GM23338 (cell line): Measurements from ENCODE around the gene SPAG16. TPM values are rescaled to one million over a fixed set of nuclear protein-coding genes. Genes with fewer than 3 reads are reported as not detected.

Experiments used
- ATAC-seq: fragments of 200-7000 bp; cut with Tn5 transposase; 3 replicates; pipeline ENCODE4 v1.9.1; 2020
- DNase-seq: peaks from one replicate; pipeline ENCODE4 v3.0.0-alpha.2; 2015; ENCODE audit warnings: low spot score
- H2AFZ ChIP-seq: fragments of 200-600 bp; sonication (generic); 2 replicates; pipeline ENCODE4 v1.8.0; 2016; ENCODE audit warnings: antibody characterized with exemption, mild to moderate bottlenecking, moderate library complexity
- H3F3A ChIP-seq: fragments of 200-600 bp; sonication (generic); replicated peaks from 2 replicates; pipeline ENCODE4 v1.8.0; 2017; ENCODE audit warnings: antibody characterized with exemption, mixed run types, low read depth
- H3K27ac ChIP-seq: fragments of 200-600 bp; sonication (generic); 2 replicates; pipeline ENCODE4 v1.6.1; 2016; ENCODE audit warnings: low read depth
- H3K27me3 ChIP-seq: fragments of 200-600 bp; sonication (generic); 2 replicates; pipeline ENCODE4 v1.8.0; 2016; ENCODE audit warnings: mild to moderate bottlenecking, mixed run types, moderate library complexity; ENCODE audit not compliant: insufficient read depth
- H3K36me3 ChIP-seq: fragments of 200-600 bp; sonication (generic); 2 replicates; pipeline ENCODE4 v1.8.0; 2016; ENCODE audit warnings: mild to moderate bottlenecking; ENCODE audit not compliant: insufficient read depth
- H3K4me1 ChIP-seq: fragments of 200-600 bp; sonication (generic); 2 replicates; pipeline ENCODE4 v1.8.0; 2016; ENCODE audit warnings: mild to moderate bottlenecking, moderate library complexity; ENCODE audit not compliant: insufficient read depth
- H3K4me2 ChIP-seq: fragments of 200-600 bp; sonication (generic); 2 replicates; pipeline ENCODE4 v1.7.1; 2017; ENCODE audit warnings: mixed run types
- H3K4me3 ChIP-seq: fragments of 200-600 bp; sonication (generic); 2 replicates; pipeline ENCODE4 v1.6.1; 2016; ENCODE audit warnings: mixed run types
- H3K79me2 ChIP-seq: fragments of 200-600 bp; sonication (generic); replicated peaks from 2 replicates; pipeline ENCODE4 v1.8.0; 2017; ENCODE audit warnings: mild to moderate bottlenecking; ENCODE audit not compliant: insufficient read depth
- H3K9me2 ChIP-seq: fragments of 200-600 bp; sonication (generic); 2 replicates; pipeline ENCODE4 v1.8.0; 2017; ENCODE audit not compliant: insufficient read depth
- H4K20me1 ChIP-seq: fragments of 200-600 bp; sonication (generic); replicated peaks from 2 replicates; pipeline ENCODE4 v1.8.0; 2017; ENCODE audit warnings: mild to moderate bottlenecking; ENCODE audit not compliant: insufficient read depth
- H3K27ac Mint-ChIP-seq: 2 replicates; pipeline ENCODE4 v1.8.0; 2020; ENCODE audit warnings: inconsistent platforms, mild to moderate bottlenecking, moderate library complexity, mixed read lengths
- H3K27me3 Mint-ChIP-seq: 3 replicates; pipeline ENCODE4 v1.8.0; 2022; ENCODE audit warnings: low read depth, mild to moderate bottlenecking, moderate library complexity, mixed read lengths, inconsistent platforms; ENCODE audit not compliant: insufficient read depth, poor library complexity
- H3K36me3 Mint-ChIP-seq: 3 replicates; pipeline ENCODE4 v1.8.0; 2021; ENCODE audit warnings: low read depth, mild to moderate bottlenecking, inconsistent platforms, moderate library complexity, mixed read lengths
- H3K4me1 Mint-ChIP-seq: 3 replicates; pipeline ENCODE4 v1.8.0; 2020; ENCODE audit warnings: mild to moderate bottlenecking, inconsistent platforms, mixed read lengths
- H3K4me3 Mint-ChIP-seq: 3 replicates; pipeline ENCODE4 v1.8.0; 2021; ENCODE audit warnings: moderate library complexity, mild to moderate bottlenecking, inconsistent platforms, mixed read lengths
- H3K9me3 Mint-ChIP-seq: 3 replicates; pipeline ENCODE4 v1.8.0; 2020; ENCODE audit warnings: moderate library complexity, mild to moderate bottlenecking, inconsistent platforms, mixed read lengths
- CREB1 ChIP-seq: fragments of 250-450 bp; sonication (Bioruptor Pico); IDR thresholded peaks from 2 replicates; pipeline ENCODE4 v1.5.0; 2020; ENCODE audit warnings: low read depth, mild to moderate bottlenecking, moderate library complexity
- EZH2 ChIP-seq: fragments of 200-600 bp; sonication (generic); IDR thresholded peaks from one replicate; pipeline ENCODE4 v1.8.0; 2017; ENCODE audit warnings: antibody characterized with exemption, mild to moderate bottlenecking, low read depth; ENCODE audit not compliant: unreplicated experiment
- EZH2phosphoT487 ChIP-seq: fragments of 200-600 bp; sonication (generic); IDR thresholded peaks from one replicate; pipeline ENCODE4 v1.8.1; 2018; ENCODE audit warnings: antibody characterized with exemption; ENCODE audit not compliant: unreplicated experiment
- JUNB ChIP-seq: IDR thresholded peaks from one replicate; pipeline ENCODE4 v1.6.1; 2016; ENCODE audit warnings: antibody characterized with exemption; ENCODE audit not compliant: unreplicated experiment
- NANOG ChIP-seq: IDR thresholded peaks from 2 replicates; pipeline ENCODE4 v1.6.1; 2016; ENCODE audit warnings: antibody characterized with exemption, borderline replicate concordance
- POLR2AphosphoS5 ChIP-seq: IDR thresholded peaks from 2 replicates; pipeline ENCODE4 v1.6.1; 2016; ENCODE audit warnings: antibody characterized with exemption, low read depth
- STAT1 ChIP-seq: IDR thresholded peaks from one replicate; pipeline ENCODE4 v1.6.1; 2016; ENCODE audit warnings: antibody characterized with exemption; ENCODE audit not compliant: unreplicated experiment
- ZNF114 ChIP-seq: fragments of 250-450 bp; sonication (Bioruptor Pico); IDR thresholded peaks from 2 replicates; pipeline ENCODE4 v1.5.0; 2020; ENCODE audit warnings: mild to moderate bottlenecking, moderate library complexity
- ZNF331 ChIP-seq: fragments of 250-450 bp; sonication (Bioruptor Pico); IDR thresholded peaks from 2 replicates; pipeline ENCODE4 v1.5.0; 2020; ENCODE audit warnings: low read depth, mild to moderate bottlenecking, moderate library complexity
- polyA plus RNA-seq: library from polyadenylated mRNA; unstranded; fragments of >200 nt; fragmentation: Nextera tagmentation; extraction: Ambion mirVana; gene quantifications from 2 replicates; pipeline ENCODE4 v1.2.1, GENCODE V29; 2016
- total RNA-seq: library from RNA; depleted of rRNA; stranded (reverse); fragments of >200 nt; shearing (Covaris generic); gene quantifications from 2 replicates; pipeline ENCODE4 v1.2.3, GENCODE V29; 2014
- TF ChIP-seq, protein P1 (sequence below), 2 experiments: fragments of 200-600 bp in 1 of 2; sonication (generic) in 1 of 2; conservative IDR thresholded peaks; 2 replicates each; pipeline versions ENCODE4 v1.5.1 to v1.6.1; 2016 to 2017; ENCODE audit warnings: antibody characterized with exemption in 2 of 2, low read depth in 2 of 2, mild to moderate bottlenecking in 2 of 2, moderate library complexity in 1 of 2
- TF ChIP-seq, protein P2 (sequence below): fragments of 250-450 bp; sonication (Bioruptor Pico); IDR thresholded peaks from 2 replicates; pipeline ENCODE4 v1.5.0; 2020; ENCODE audit warnings: mild to moderate bottlenecking, moderate library complexity
- TF ChIP-seq, protein P3 (sequence below): IDR thresholded peaks from one replicate; pipeline ENCODE4 v1.6.1; 2018; ENCODE audit warnings: antibody characterized with exemption; ENCODE audit not compliant: unreplicated experiment
- TF ChIP-seq, protein P4 (sequence below): IDR thresholded peaks from 2 replicates; pipeline ENCODE4 v1.6.1; 2016; ENCODE audit warnings: antibody characterized with exemption

The SPAG16 gene
- total and polyA plus RNA-seq, 2 experiments from 2014 or later: 19.7 to 47.8 TPM

DNA sequence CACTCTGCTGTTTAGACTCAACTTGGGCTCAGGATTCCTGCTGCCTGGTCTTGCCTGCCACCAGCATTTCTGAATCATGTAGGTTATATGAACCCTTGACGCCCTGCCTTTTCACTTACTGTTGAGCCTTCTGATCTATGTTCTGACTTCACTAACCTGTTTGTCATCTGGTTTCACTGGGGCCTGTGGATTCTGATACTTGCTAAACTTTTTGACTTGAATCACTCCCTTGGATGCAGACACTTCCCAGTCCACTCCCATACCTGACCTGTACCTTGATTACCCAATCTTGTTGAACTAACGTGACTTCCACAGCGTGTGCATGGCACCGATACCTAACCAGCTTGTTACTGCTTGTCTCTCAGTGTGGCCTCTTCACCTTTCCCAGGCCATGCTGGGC is 35.6 kb upstream of the SPAG16 start:
- no peaks in the 10 kb centered on the region for H3K36me3 ChIP-seq
- H3K4me3 ChIP-seq: no peak overlapping the region
- H3K27ac ChIP-seq: no peak overlapping the region
- H3K9me2 ChIP-seq: no peaks in the 10 kb centered on the region
- no peaks in the 10 kb centered on the region for H4K20me1 ChIP-seq
- H3K4me2 ChIP-seq: no peak overlapping the region
- no peaks in the 10 kb centered on the region for H3F3A ChIP-seq
- no peak overlapping the region for H3K27ac Mint-ChIP-seq
- no peaks in the 10 kb centered on the region for H3K27me3 Mint-ChIP-seq
- H3K4me1 Mint-ChIP-seq: peaks cover 14% of the 10 kb centered on the region
- no peak overlapping the region for H2AFZ ChIP-seq
- ATAC-seq (no peak), DNase-seq (no peak)
- H3K4me3 Mint-ChIP-seq: no peak overlapping the region
- no peaks in the 10 kb centered on the region for H3K36me3 Mint-ChIP-seq
- no peaks in the 10 kb centered on the region for H3K27me3 ChIP-seq
- peaks cover 8% of the 10 kb centered on the region for H3K4me1 ChIP-seq
- no peak for TF ChIP-seq EZH2phosphoT487
- TF ChIP-seq CREB1 (CRISPR knock-in tag): no peak
- no peak for TF ChIP-seq JUNB
- no peak for TF ChIP-seq EZH2
- no peak for TF ChIP-seq ZNF114 (CRISPR knock-in tag)
- TF ChIP-seq, protein P1, sequence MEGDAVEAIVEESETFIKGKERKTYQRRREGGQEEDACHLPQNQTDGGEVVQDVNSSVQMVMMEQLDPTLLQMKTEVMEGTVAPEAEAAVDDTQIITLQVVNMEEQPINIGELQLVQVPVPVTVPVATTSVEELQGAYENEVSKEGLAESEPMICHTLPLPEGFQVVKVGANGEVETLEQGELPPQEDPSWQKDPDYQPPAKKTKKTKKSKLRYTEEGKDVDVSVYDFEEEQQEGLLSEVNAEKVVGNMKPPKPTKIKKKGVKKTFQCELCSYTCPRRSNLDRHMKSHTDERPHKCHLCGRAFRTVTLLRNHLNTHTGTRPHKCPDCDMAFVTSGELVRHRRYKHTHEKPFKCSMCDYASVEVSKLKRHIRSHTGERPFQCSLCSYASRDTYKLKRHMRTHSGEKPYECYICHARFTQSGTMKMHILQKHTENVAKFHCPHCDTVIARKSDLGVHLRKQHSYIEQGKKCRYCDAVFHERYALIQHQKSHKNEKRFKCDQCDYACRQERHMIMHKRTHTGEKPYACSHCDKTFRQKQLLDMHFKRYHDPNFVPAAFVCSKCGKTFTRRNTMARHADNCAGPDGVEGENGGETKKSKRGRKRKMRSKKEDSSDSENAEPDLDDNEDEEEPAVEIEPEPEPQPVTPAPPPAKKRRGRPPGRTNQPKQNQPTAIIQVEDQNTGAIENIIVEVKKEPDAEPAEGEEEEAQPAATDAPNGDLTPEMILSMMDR (conservative IDR thresholded peaks at IDR 0.05; ENCODE audit: low read depth in 2 of 2): no peak
- TF ChIP-seq POLR2AphosphoS5: no peak
- TF ChIP-seq STAT1: no peak
- no peak for TF ChIP-seq NANOG
- TF ChIP-seq ZNF331 (CRISPR knock-in tag): no peak
- TF ChIP-seq, protein P2, sequence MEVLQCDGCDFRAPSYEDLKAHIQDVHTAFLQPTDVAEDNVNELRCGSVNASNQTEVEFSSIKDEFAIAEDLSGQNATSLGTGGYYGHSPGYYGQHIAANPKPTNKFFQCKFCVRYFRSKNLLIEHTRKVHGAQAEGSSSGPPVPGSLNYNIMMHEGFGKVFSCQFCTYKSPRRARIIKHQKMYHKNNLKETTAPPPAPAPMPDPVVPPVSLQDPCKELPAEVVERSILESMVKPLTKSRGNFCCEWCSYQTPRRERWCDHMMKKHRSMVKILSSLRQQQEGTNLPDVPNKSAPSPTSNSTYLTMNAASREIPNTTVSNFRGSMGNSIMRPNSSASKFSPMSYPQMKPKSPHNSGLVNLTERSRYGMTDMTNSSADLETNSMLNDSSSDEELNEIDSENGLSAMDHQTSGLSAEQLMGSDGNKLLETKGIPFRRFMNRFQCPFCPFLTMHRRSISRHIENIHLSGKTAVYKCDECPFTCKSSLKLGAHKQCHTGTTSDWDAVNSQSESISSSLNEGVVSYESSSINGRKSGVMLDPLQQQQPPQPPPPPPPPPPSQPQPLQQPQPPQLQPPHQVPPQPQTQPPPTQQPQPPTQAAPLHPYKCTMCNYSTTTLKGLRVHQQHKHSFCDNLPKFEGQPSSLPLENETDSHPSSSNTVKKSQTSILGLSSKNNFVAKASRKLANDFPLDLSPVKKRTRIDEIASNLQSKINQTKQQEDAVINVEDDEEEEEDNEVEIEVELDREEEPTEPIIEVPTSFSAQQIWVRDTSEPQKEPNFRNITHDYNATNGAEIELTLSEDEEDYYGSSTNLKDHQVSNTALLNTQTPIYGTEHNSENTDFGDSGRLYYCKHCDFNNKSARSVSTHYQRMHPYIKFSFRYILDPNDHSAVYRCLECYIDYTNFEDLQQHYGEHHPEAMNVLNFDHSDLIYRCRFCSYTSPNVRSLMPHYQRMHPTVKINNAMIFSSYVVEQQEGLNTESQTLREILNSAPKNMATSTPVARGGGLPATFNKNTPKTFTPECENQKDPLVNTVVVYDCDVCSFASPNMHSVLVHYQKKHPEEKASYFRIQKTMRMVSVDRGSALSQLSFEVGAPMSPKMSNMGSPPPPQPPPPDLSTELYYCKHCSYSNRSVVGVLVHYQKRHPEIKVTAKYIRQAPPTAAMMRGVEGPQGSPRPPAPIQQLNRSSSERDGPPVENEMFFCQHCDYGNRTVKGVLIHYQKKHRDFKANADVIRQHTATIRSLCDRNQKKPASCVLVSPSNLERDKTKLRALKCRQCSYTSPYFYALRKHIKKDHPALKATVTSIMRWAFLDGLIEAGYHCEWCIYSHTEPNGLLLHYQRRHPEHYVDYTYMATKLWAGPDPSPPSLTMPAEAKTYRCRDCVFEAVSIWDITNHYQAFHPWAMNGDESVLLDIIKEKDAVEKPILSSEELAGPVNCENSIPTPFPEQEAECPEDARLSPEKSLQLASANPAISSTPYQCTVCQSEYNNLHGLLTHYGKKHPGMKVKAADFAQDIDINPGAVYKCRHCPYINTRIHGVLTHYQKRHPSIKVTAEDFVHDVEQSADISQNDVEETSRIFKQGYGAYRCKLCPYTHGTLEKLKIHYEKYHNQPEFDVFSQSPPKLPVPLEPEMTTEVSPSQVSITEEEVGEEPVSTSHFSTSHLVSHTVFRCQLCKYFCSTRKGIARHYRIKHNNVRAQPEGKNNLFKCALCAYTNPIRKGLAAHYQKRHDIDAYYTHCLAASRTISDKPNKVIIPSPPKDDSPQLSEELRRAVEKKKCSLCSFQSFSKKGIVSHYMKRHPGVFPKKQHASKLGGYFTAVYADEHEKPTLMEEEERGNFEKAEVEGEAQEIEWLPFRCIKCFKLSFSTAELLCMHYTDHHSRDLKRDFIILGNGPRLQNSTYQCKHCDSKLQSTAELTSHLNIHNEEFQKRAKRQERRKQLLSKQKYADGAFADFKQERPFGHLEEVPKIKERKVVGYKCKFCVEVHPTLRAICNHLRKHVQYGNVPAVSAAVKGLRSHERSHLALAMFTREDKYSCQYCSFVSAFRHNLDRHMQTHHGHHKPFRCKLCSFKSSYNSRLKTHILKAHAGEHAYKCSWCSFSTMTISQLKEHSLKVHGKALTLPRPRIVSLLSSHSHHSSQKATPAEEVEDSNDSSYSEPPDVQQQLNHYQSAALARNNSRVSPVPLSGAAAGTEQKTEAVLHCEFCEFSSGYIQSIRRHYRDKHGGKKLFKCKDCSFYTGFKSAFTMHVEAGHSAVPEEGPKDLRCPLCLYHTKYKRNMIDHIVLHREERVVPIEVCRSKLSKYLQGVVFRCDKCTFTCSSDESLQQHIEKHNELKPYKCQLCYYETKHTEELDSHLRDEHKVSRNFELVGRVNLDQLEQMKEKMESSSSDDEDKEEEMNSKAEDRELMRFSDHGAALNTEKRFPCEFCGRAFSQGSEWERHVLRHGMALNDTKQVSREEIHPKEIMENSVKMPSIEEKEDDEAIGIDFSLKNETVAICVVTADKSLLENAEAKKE: no peak
- TF ChIP-seq, protein P3, sequence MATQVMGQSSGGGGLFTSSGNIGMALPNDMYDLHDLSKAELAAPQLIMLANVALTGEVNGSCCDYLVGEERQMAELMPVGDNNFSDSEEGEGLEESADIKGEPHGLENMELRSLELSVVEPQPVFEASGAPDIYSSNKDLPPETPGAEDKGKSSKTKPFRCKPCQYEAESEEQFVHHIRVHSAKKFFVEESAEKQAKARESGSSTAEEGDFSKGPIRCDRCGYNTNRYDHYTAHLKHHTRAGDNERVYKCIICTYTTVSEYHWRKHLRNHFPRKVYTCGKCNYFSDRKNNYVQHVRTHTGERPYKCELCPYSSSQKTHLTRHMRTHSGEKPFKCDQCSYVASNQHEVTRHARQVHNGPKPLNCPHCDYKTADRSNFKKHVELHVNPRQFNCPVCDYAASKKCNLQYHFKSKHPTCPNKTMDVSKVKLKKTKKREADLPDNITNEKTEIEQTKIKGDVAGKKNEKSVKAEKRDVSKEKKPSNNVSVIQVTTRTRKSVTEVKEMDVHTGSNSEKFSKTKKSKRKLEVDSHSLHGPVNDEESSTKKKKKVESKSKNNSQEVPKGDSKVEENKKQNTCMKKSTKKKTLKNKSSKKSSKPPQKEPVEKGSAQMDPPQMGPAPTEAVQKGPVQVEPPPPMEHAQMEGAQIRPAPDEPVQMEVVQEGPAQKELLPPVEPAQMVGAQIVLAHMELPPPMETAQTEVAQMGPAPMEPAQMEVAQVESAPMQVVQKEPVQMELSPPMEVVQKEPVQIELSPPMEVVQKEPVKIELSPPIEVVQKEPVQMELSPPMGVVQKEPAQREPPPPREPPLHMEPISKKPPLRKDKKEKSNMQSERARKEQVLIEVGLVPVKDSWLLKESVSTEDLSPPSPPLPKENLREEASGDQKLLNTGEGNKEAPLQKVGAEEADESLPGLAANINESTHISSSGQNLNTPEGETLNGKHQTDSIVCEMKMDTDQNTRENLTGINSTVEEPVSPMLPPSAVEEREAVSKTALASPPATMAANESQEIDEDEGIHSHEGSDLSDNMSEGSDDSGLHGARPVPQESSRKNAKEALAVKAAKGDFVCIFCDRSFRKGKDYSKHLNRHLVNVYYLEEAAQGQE: no peak
- TF ChIP-seq, protein P4, sequence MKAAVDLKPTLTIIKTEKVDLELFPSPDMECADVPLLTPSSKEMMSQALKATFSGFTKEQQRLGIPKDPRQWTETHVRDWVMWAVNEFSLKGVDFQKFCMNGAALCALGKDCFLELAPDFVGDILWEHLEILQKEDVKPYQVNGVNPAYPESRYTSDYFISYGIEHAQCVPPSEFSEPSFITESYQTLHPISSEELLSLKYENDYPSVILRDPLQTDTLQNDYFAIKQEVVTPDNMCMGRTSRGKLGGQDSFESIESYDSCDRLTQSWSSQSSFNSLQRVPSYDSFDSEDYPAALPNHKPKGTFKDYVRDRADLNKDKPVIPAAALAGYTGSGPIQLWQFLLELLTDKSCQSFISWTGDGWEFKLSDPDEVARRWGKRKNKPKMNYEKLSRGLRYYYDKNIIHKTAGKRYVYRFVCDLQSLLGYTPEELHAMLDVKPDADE: no peak
- H3K9me3 Mint-ChIP-seq: no peaks in the 10 kb centered on the region
- no peaks in the 10 kb centered on the region for H3K79me2 ChIP-seq
